Spinal cord (tissue), 10 donors: ENCODE measurements around the gene FNDC10. TPM values are rescaled to one million over a fixed set of nuclear protein-coding genes. Genes with fewer than 3 reads are reported as not detected.
"Not testable (repeated sequence)": the region's sequence is repeated elsewhere in the genome, so short reads cannot be mapped to it uniquely, and the experiment has no call there.

ENCODE experiments used
- DNase-seq, 6 donors: peaks; one replicate each; pipeline versions ENCODE4 v3.0.0 to v3.0.0-alpha.2; 2013 to 2015; ENCODE audit warnings: low spot score in 6 of 6, low read depth in 4 of 6
- H3K27ac ChIP-seq: one replicate; pipeline ENCODE4 v1.5.1; 2013; ENCODE audit warnings: low read depth, low read length, control low read depth
- H3K27me3 ChIP-seq: one replicate; pipeline ENCODE4 v1.6.1; 2013; ENCODE audit warnings: low read length; ENCODE audit not compliant: control insufficient read depth, insufficient read depth
- H3K36me3 ChIP-seq: one replicate; pipeline ENCODE4 v1.6.1; 2013; ENCODE audit warnings: low read length; ENCODE audit not compliant: control insufficient read depth, insufficient read depth
- H3K4me1 ChIP-seq: one replicate; pipeline ENCODE4 v1.6.1; 2013; ENCODE audit warnings: low read length; ENCODE audit not compliant: control insufficient read depth, insufficient read depth
- H3K4me3 ChIP-seq: one replicate; pipeline ENCODE4 v1.5.1; 2013; ENCODE audit warnings: low read depth, low read length, control low read depth
- H3K9me3 ChIP-seq: one replicate; pipeline ENCODE4 v1.6.1; 2013; ENCODE audit warnings: low read length; ENCODE audit not compliant: control insufficient read depth, insufficient read depth
- WGBS: methylation state at CpG from one replicate; pipeline ENCODE4 v1.1.5; 2013; ENCODE audit warnings: missing lambda C conversion rate; ENCODE audit not compliant: insufficient coverage; 5-methylcytosine and 5-hydroxymethylcytosine counted together
- long read RNA-seq, 4 donors: transcript quantifications; one replicate each; lab custom pipeline, GENCODE V29; 2026
- polyA plus RNA-seq, 2 donors: library from polyadenylated mRNA; unstranded; fragments of 120-200 nt; gene quantifications; one replicate each; pipeline ENCODE4 v1.2.1, GENCODE V29; 2013; ENCODE audit not compliant: insufficient read length in 2 of 2
- total RNA-seq, 2 donors: library from RNA; depleted of rRNA in 1 of 2; stranded (reverse); fragments of 120-200 nt in 1 of 2; fragments of >200 nt in 1 of 2; gene quantifications; one replicate each; pipeline versions ENCODE4 v1.2.3 to v1.2.4, GENCODE V29; 2013 to 2014
- donor health status: healthy.

Gene FNDC10
- 1 to 10 TPM; 4.8 to 6.0 TPM for total RNA-seq
- polyA plus RNA-seq: 10 to 100 TPM; 43.6 to 44.0 TPM
- long read RNA-seq, donor 1, transcript FNDC10-201 (1 exons, 2,085 nt): major isoform, 39 of 39 reads
- long read RNA-seq, donor 1, partial matches to known transcripts: 0 of 39 reads
- long read RNA-seq, donor 1, other reads (novel, unspliced or antisense): 0 of 39 reads
- long read RNA-seq, donor 2, transcript FNDC10-201 (1 exons, 2,085 nt): major isoform, 29 of 29 reads
- long read RNA-seq, donor 2, partial matches to known transcripts: 0 of 29 reads
- long read RNA-seq, donor 2, other reads (novel, unspliced or antisense): 0 of 29 reads
- long read RNA-seq, donor 3, transcript FNDC10-201 (1 exons, 2,085 nt): major isoform, 23 of 23 reads
- long read RNA-seq, donor 3, partial matches to known transcripts: 0 of 23 reads
- long read RNA-seq, donor 3, other reads (novel, unspliced or antisense): 0 of 23 reads
- long read RNA-seq, donor 4, partial matches to known transcripts: 0 of 4 reads
- long read RNA-seq, donor 4, other reads (novel, unspliced or antisense): 0 of 4 reads

- Histone ChIP-seq H3K4me3 (peak within 1 kb of the TSS; percentile 21), H3K36me3 (peaks cover 32% of the 10 kb centered on the region), H3K9me3 (no peaks in the 10 kb centered on the region), H3K4me1 (peaks cover 46% of the 10 kb centered on the region), H3K27me3 (peaks cover 31% of the 10 kb centered on the region), H3K27ac (no peak within 1 kb of the TSS)
- peak in 3 of 6 donors; percentile 31 to 67 (median 51) for DNase-seq
- under 1% methylated on average over 103 of the region's 125 CpGs for WGBS
Measured at GRCh38 chr1:1599935-1600860, at the start of gene FNDC10. Gene FNDC10, minus strand, starts transcription at chr1:1600135. Its CDS starts 120 bp downstream, at chr1:1600015.

GRCh38 chr1:1648265-1648664, 48.3 kb upstream of the FNDC10 start:
- H3K36me3 ChIP-seq: peaks cover 45% of the 10 kb centered on the region
- 92% methylated on average over 7 of the region's 11 CpGs for WGBS
- not testable (repeated sequence) for H3K27me3 ChIP-seq, DNase-seq, H3K4me3 ChIP-seq, H3K27ac ChIP-seq, H3K4me1 ChIP-seq, H3K9me3 ChIP-seq

DNA sequence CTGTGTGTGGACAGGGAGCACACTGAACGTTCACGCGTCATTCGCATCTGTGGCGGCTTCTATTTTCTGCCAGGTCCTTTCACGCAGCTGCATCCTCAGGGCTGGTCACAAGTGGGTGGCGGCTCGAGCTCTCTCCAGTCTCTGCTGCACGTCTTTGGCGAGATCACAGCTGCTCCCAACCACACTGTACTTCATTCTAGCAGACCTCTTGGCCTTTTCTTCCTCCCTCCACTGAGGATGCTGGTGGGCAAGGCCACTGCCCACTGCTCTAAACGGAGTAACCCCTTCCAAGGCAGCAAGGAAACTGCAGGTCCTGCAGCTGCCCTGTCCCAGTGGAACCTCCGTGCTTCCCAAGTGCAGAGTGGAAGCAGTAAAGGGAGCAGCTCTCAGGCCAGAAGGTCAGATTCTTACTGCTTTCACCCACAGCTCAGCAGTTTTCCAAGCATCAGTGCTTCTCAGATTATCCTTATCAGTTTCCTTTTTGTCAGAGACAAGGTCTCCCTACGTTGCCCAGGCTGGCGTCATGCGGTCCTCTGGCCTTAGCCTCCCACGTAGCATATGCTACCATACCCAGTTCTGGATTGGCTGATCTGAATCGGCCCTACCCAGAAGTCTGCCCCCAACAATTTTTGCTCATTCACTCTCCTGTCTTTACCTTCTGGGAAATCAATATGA, 47.8 kb upstream of the FNDC10 start:
- not testable (repeated sequence) for H3K27me3 ChIP-seq, H3K27ac ChIP-seq, H3K4me1 ChIP-seq, DNase-seq, H3K4me3 ChIP-seq, H3K9me3 ChIP-seq
- H3K36me3 ChIP-seq: peaks cover 39% of the 10 kb centered on the region
- WGBS: 90% methylated on average over 13 of the region's 17 CpGs

DNA sequence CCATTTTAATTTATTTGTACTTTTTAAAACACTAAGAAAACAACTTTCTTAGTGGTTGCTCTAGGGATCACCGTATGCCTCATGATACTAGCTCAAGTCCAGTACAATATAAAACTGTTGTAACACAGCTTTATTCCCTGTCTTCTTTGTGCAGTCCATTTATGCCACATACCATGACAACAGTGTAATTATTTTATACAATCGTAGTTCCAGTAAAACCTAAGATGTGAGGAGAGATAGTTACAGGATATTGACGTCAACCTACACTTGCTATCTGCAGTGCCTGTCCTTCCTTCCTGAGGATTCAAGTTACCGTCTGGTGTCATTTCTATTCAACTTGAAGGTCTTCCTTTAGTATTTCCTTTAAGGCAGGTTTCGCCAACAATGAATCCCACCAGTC, 46.4 kb upstream of the FNDC10 start:
- H3K9me3 ChIP-seq, H3K4me3 ChIP-seq: not testable (repeated sequence)

GRCh38 chr1:1640711-1641461, 41.0 kb upstream of the FNDC10 start:
- 98% methylated on average over 8 of the region's 38 CpGs for WGBS
- not testable (repeated sequence) for H3K27ac ChIP-seq, H3K27me3 ChIP-seq, H3K4me3 ChIP-seq, DNase-seq, H3K9me3 ChIP-seq, H3K4me1 ChIP-seq
- H3K36me3 ChIP-seq: peaks cover 45% of the 10 kb centered on the region

More for the DNA sequence above, 46.4 kb upstream of the FNDC10 start:
- H3K27ac ChIP-seq, H3K4me1 ChIP-seq, DNase-seq, H3K27me3 ChIP-seq: not testable (repeated sequence)
- no CpG with 5 or more reads among the region's 5 CpGs for WGBS
- peaks cover 33% of the 10 kb centered on the region for H3K36me3 ChIP-seq

- H3K9me3 ChIP-seq, H3K4me1 ChIP-seq, H3K4me3 ChIP-seq, DNase-seq, H3K27me3 ChIP-seq, H3K27ac ChIP-seq: not testable (repeated sequence)
- H3K36me3 ChIP-seq: peaks cover 41% of the 10 kb centered on the region
- no CpG with 5 or more reads among the region's 25 CpGs for WGBS
Measured at GRCh38 chr1:1640081-1640480, 40.1 kb upstream of the FNDC10 start.

DNA sequence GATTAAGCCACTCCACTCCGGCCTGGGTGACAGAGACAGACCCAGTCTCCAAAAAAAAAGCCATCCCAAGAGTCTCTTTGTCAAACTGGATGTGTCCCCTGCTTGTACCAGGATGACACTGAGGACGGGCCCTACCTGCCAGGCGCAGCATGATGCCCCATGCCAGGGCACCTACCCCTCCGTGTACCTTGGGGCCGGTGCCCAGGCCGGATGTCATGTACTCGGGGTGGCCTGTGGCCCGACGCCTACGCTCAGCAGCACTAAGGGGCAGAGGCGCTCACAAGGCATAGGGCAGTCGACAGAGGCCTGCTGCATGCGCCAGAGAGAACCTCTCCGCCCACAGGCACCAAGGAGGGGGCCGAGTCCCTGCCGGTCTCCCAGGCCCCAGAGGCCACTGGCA, 39.4 kb upstream of the FNDC10 start:
- 98% methylated on average over 12 of the region's 16 CpGs for WGBS
- H3K4me3 ChIP-seq, H3K9me3 ChIP-seq, H3K27ac ChIP-seq, H3K4me1 ChIP-seq, H3K27me3 ChIP-seq, DNase-seq: not testable (repeated sequence)
- H3K36me3 ChIP-seq: peaks cover 41% of the 10 kb centered on the region

DNA sequence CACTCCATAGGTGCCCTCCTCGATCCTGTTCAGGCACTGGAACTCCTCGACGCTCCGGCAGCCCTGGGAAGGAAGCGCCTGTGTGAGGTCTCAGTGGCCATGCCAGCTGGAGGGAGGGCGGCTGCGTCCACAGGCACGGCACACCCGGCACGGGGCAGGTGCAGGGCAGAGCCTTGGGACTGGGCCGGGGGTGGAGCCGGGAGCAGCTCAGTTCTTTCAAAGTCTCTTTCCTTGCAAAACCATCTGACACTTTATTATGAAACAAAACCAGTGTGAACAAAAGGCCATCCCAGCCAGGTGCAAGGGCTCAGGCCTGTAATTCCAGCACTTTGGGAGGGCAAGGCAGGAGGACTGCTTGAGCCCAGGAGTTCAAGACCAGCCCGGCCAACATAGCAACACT, 38.6 kb upstream of the FNDC10 start:
- H3K27ac ChIP-seq, H3K4me3 ChIP-seq, H3K27me3 ChIP-seq, H3K4me1 ChIP-seq, H3K9me3 ChIP-seq, DNase-seq: not testable (repeated sequence)
- WGBS: no CpG with 5 or more reads among the region's 13 CpGs
- H3K36me3 ChIP-seq: peaks cover 41% of the 10 kb centered on the region

DNA sequence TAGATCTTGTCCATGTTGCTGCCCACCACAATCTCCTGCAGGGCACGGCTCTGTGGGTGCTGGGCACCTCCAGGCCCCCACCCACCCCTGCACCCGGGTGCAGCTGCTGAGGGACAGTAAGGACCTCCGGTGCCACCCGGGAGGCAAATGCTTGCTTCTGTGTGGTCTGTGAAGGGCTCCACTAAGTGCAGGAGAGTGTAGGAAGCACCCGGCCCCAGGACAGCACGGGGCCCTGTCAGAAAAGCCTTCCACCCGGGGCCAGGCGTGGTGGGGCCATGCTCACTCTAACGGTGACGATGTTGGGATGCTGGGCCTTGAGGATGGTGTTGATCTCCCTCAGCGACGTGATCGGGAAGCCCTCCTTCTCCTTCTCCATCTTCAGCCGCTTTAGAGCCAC, 37.5 kb upstream of the FNDC10 start:
- no CpG with 5 or more reads among the region's 14 CpGs for WGBS
- not testable (repeated sequence) for H3K27me3 ChIP-seq, DNase-seq, H3K4me1 ChIP-seq, H3K9me3 ChIP-seq, H3K4me3 ChIP-seq, H3K27ac ChIP-seq
- peaks cover 41% of the 10 kb centered on the region for H3K36me3 ChIP-seq
